ENCODE results near the gene OPA1. TPM values are rescaled to one million over a fixed set of nuclear protein-coding genes. Genes with fewer than 3 reads are reported as not detected.

The OPA1 gene
- polyA plus RNA-seq, 1 donor (not counting 4 experiments of a cell fraction or from before 2014, with no cell fraction given): 50.1 TPM

DNA sequence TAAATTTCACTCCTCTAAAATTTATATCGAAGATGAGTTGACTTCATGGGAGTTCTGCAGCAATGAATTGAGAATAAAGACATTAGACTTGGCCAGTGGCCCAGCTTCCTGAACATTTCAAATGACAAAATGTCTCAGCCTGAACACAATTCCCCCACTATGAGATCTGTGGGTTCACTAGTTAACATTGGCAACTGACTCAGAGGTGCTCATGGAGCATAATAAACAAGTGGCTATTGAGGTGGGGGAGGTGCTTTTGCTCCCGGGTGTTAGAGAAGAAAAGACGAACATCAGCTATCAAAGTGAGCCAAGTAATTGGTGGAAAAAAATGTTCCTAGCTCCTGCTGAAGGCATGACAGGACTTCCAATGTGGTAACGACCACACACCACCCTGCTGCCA lies 44.6 kb upstream of the OPA1 start:
- no peaks in the 10 kb centered on the region for H4K20me1 ChIP-seq (ENCODE audit: control insufficient read depth, extremely low read depth, insufficient read depth, low read length)
- FAIRE-seq: no peak
- H3K4me3 ChIP-seq (ENCODE audit: control insufficient read depth in 2 of 3, extremely low read depth in 1 of 3, insufficient read depth in 2 of 3, low read depth in 1 of 3, low read length in 3 of 3): no peak overlapping the region
- H3K4me1 ChIP-seq (ENCODE audit: control insufficient read depth, extremely low read depth, insufficient read depth, low read length): no peaks in the 10 kb centered on the region
- H3K27ac ChIP-seq (ENCODE audit: control insufficient read depth, insufficient read depth, low read length): no peak overlapping the region
- no peaks in the 10 kb centered on the region for H3K36me3 ChIP-seq (ENCODE audit: control insufficient read depth in 2 of 2, extremely low read depth in 1 of 2, insufficient read depth in 2 of 2, low read length in 2 of 2)
- no peaks in the 10 kb centered on the region for H3K9me1 ChIP-seq (ENCODE audit: control insufficient read depth, extremely low read depth, insufficient read depth, low read length)
- H3K4me2 ChIP-seq (ENCODE audit: control insufficient read depth, extremely low read depth, insufficient read depth, low read depth, low read length): no peak overlapping the region
- dilution Hi-C loops (cut with MboI; ENCODE audit: extremely low pct_ligation_motif_present, low sequenced_read_pairs): no loop called here
- H3K9ac ChIP-seq (ENCODE audit: control insufficient read depth, extremely low read depth, insufficient read depth, low read length): no peak overlapping the region
- no peak for DNase-seq (ENCODE audit: low read depth, low spot score)
- H2AFZ ChIP-seq (ENCODE audit: control insufficient read depth, low read length): no peak overlapping the region
- no peaks in the 10 kb centered on the region for H3K79me2 ChIP-seq (ENCODE audit: control insufficient read depth, insufficient read depth, low read length)
- H3K9me3 ChIP-seq (ENCODE audit: control insufficient read depth, low read depth, low read length): no peaks in the 10 kb centered on the region
- no peaks in the 10 kb centered on the region for H3K27me3 ChIP-seq (ENCODE audit: control insufficient read depth, extremely low read depth, insufficient read depth, low read length)
- TF ChIP-seq EZH2 (IDR thresholded peaks at IDR 0.05; ENCODE audit: low read length): no peak
- TF ChIP-seq, protein P1, sequence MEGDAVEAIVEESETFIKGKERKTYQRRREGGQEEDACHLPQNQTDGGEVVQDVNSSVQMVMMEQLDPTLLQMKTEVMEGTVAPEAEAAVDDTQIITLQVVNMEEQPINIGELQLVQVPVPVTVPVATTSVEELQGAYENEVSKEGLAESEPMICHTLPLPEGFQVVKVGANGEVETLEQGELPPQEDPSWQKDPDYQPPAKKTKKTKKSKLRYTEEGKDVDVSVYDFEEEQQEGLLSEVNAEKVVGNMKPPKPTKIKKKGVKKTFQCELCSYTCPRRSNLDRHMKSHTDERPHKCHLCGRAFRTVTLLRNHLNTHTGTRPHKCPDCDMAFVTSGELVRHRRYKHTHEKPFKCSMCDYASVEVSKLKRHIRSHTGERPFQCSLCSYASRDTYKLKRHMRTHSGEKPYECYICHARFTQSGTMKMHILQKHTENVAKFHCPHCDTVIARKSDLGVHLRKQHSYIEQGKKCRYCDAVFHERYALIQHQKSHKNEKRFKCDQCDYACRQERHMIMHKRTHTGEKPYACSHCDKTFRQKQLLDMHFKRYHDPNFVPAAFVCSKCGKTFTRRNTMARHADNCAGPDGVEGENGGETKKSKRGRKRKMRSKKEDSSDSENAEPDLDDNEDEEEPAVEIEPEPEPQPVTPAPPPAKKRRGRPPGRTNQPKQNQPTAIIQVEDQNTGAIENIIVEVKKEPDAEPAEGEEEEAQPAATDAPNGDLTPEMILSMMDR (optimal IDR thresholded peaks at IDR 0.05 in 1 of 3, IDR thresholded peaks at IDR 0.05 in 1 of 3, conservative IDR thresholded peaks at IDR 0.05 in 1 of 3; ENCODE audit: extremely low read depth in 1 of 3, insufficient read depth in 2 of 3, low read length in 3 of 3): no peak

DNA sequence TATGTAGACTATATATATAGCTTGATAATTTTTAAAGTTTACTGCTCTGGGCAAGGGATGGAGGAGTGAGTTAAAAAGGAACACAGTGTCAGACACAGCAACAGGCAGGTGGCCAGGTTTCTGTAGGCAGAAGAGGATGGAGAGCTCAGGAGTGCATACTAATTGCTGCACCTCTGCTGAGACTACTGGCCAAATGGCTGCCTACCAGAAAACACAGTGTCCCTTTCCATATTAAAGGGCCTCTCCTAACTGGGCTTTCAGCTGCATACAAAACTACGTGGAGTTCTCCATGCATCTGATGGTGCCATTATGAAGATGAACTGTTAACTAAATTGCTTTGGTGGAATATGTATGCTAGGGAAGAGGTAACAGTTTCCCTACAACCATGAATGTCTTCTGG lies 40.1 kb upstream of the OPA1 start:
- Histone ChIP-seq H3K27ac (ENCODE audit: control insufficient read depth, insufficient read depth, low read length) (no peak overlapping the region), H3K9me1 (ENCODE audit: control insufficient read depth, extremely low read depth, insufficient read depth, low read length) (no peaks in the 10 kb centered on the region), H3K9ac (ENCODE audit: control insufficient read depth, extremely low read depth, insufficient read depth, low read length) (no peak overlapping the region), H3K4me3 (ENCODE audit: control insufficient read depth in 2 of 3, extremely low read depth in 1 of 3, insufficient read depth in 2 of 3, low read depth in 1 of 3, low read length in 3 of 3) (no peak overlapping the region), H3K9me3 (ENCODE audit: control insufficient read depth, low read depth, low read length) (no peaks in the 10 kb centered on the region), H3K4me1 (ENCODE audit: control insufficient read depth, extremely low read depth, insufficient read depth, low read length) (no peaks in the 10 kb centered on the region), H3K27me3 (ENCODE audit: control insufficient read depth, extremely low read depth, insufficient read depth, low read length) (peaks cover 9% of the 10 kb centered on the region), H2AFZ (ENCODE audit: control insufficient read depth, low read length) (no peak overlapping the region), H3K4me2 (ENCODE audit: control insufficient read depth, extremely low read depth, insufficient read depth, low read depth, low read length) (no peak overlapping the region), H4K20me1 (ENCODE audit: control insufficient read depth, extremely low read depth, insufficient read depth, low read length) (no peaks in the 10 kb centered on the region), H3K79me2 (ENCODE audit: control insufficient read depth, insufficient read depth, low read length) (no peaks in the 10 kb centered on the region), H3K36me3 (ENCODE audit: control insufficient read depth in 2 of 2, extremely low read depth in 1 of 2, insufficient read depth in 2 of 2, low read length in 2 of 2) (no peaks in the 10 kb centered on the region)
- DNase-seq (ENCODE audit: low read depth, low spot score) (no peak), FAIRE-seq (no peak)
- dilution Hi-C loops (cut with MboI; ENCODE audit: extremely low pct_ligation_motif_present, low sequenced_read_pairs): no loop called here
- TF ChIP-seq, protein P1 (optimal IDR thresholded peaks at IDR 0.05 in 1 of 3, IDR thresholded peaks at IDR 0.05 in 1 of 3, conservative IDR thresholded peaks at IDR 0.05 in 1 of 3; ENCODE audit: extremely low read depth in 1 of 3, insufficient read depth in 2 of 3, low read length in 3 of 3): no peak
- no peak for TF ChIP-seq EZH2 (IDR thresholded peaks at IDR 0.05; ENCODE audit: low read length)
